OCI-LY1 (cell line): ENCODE results near the gene CPT1C.

Experiments
- EZH2 ChIP-seq: fragments of 200-600 bp; sonication (generic), shearing (Covaris generic); IDR thresholded peaks from 2 replicates; pipeline ENCODE4 v1.8.0; 2017; ENCODE audit warnings: borderline replicate concordance, mixed run types, mild to moderate bottlenecking, antibody characterized with exemption, low read length, moderate library complexity, mixed read lengths
- TF ChIP-seq, protein P1 (sequence below): fragments of 200-600 bp; sonication (generic), shearing (Covaris generic); IDR thresholded peaks from 2 replicates; pipeline ENCODE4 v1.5.1; 2017; ENCODE audit warnings: mild to moderate bottlenecking, antibody characterized with exemption, low read length, moderate library complexity, mixed read lengths

DNA sequence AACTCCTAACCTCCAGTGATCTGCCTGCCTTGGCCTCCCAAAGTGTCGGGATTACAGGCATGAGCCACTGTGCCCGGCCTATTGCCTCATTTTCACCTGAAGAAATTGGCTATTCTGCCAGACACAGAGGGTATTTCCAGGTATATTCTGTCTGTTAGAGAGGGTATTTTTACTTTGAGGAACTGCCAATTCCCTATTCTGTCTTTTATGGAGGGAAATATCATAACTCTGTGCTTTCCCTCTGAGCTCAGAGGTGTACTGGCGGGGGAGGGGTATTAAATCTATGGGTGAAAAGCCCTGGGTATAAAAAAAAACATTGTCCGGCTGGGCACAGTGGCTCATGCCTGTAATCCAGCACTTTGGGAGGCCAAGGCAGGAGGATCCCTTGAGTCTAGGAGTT, 47.4 kb downstream of the CPT1C start:
- TF ChIP-seq, protein P1, sequence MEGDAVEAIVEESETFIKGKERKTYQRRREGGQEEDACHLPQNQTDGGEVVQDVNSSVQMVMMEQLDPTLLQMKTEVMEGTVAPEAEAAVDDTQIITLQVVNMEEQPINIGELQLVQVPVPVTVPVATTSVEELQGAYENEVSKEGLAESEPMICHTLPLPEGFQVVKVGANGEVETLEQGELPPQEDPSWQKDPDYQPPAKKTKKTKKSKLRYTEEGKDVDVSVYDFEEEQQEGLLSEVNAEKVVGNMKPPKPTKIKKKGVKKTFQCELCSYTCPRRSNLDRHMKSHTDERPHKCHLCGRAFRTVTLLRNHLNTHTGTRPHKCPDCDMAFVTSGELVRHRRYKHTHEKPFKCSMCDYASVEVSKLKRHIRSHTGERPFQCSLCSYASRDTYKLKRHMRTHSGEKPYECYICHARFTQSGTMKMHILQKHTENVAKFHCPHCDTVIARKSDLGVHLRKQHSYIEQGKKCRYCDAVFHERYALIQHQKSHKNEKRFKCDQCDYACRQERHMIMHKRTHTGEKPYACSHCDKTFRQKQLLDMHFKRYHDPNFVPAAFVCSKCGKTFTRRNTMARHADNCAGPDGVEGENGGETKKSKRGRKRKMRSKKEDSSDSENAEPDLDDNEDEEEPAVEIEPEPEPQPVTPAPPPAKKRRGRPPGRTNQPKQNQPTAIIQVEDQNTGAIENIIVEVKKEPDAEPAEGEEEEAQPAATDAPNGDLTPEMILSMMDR: no peak
- TF ChIP-seq EZH2: no peak
